HG02759 (cell line): Measurements from ENCODE around the gene RND1.

Experiments
- ATAC-seq: cut with Tn5 transposase; IDR thresholded peaks from one replicate; pipeline ENCODE4 v1.9.1; 2021; ENCODE audit warnings: mild to moderate bottlenecking, moderate library complexity; ENCODE audit not compliant: unreplicated experiment

Gene RND1

GRCh38 chr12:48813465-48814261 lies 52.0 kb downstream of the RND1 start:
- no peak for ATAC-seq

- no peak for ATAC-seq
These were observed 53.3 kb downstream of the RND1 start for GRCh38 chr12:48812389-48812788.

DNA sequence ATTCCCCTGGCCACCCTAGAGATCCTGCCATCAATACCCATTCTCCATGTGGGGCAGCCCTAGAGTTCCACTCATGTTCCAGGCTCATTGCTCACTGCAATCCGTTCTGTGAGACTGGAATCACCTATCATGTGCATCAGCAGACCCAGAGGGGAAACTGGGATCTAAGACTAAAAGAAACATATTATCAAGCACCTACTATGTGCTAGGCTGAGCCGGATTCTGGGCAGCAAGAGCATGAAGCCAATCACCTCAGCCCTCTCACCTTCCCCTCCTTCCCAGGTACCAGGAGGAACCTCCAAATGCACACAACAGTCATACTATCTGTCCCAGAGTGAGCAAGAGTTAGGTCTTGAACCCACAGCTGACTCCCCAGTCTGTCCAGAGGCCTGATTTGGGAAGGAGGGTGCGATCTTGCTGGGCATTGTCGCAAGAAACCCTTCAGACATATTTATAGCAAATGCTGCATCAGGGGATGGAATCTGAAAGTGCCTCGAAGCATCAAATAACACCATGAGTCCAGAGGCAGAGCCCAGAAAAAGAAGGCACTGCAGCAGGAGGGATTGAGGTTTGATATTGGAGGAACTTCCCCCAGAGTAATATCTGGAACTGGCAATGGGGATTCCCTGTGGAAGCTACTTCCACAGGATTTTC lies 54.1 kb downstream of the RND1 start:
- ATAC-seq: no peak

DNA sequence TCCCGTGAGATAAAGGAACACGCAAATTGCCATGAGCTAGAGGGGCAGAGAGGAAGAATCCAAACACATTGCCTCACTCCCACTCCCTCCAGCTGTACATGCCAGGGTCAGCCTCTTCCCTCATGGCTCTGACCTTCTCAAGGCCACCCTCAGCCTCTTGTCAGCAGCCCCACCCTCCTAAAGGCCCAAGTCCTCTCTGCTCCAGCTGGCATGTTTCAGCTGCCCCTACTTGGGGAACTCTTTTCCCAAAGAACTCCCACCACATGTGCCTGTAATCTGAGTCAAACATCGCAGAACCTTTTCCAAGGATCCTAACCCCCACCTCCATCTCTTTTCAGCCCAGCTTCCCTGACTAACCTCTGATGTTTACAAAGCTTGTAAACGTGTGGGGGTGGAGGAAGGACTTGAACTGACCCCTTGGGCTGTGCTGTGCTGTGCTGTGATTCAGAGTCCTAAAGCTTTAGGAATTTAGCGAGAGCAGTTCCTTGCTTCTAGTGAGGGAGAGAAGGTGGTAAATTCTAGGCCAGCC lies 54.7 kb downstream of the RND1 start:
- ATAC-seq: no peak

DNA sequence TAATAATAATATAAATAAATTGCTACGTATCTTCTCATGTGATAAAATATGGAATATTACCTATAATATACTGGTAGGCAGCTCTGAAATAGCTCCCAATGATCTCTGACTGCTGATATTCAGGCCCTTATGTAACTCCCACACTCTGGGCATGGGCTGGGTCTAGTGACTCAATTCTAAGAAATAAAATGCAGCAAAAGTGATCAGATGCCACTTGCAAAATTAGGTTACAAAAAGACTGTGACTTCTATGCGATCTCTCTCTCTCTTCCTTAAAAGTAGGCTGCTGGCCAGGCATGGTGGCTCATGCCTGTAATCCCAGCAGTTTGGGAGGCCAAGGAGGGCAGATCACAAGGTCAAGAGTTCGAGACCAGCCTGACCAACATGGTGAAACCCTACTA lies 57.7 kb downstream of the RND1 start:
- ATAC-seq: no peak
